Neural cell (in vitro differentiated cells): Measurements from ENCODE around the gene SVOPL. TPM values are rescaled to one million over a fixed set of nuclear protein-coding genes. Genes with fewer than 3 reads are reported as not detected.

ENCODE experiments used
- H2AFZ ChIP-seq: fragments of 200-600, 300-800 bp; sonication (generic), shearing (Covaris generic); 2 replicates; pipeline ENCODE4 v1.6.0; 2014; ENCODE audit warnings: low read depth, mild to moderate bottlenecking, antibody characterized with exemption, low read length, moderate library complexity
- H3F3A ChIP-seq: fragments of 200-600 bp; shearing (Covaris generic); 2 replicates; pipeline ENCODE4 v1.6.1; 2016; ENCODE audit warnings: mild to moderate bottlenecking, moderate library complexity, mixed read lengths, antibody characterized with exemption, low read length; ENCODE audit not compliant: insufficient read depth, poor library complexity, severe bottlenecking
- H3K27ac ChIP-seq: fragments of 200-600, 300-800 bp; sonication (generic), shearing (Covaris generic); 2 replicates; pipeline ENCODE4 v1.5.1; 2014; ENCODE audit warnings: mild to moderate bottlenecking, low read length, moderate library complexity
- H3K27me3 ChIP-seq: fragments of 300-800, 200-600 bp; sonication (generic), shearing (Covaris generic); 2 replicates; pipeline ENCODE4 v1.6.0; 2014; ENCODE audit warnings: mild to moderate bottlenecking, low read depth, low read length, moderate library complexity; ENCODE audit not compliant: insufficient read depth
- H3K36me3 ChIP-seq: fragments of 300-800, 200-600 bp; sonication (generic), shearing (Covaris generic); 2 replicates; pipeline ENCODE4 v1.5.1; 2014; ENCODE audit warnings: mild to moderate bottlenecking, antibody characterized with exemption, low read length, moderate library complexity; ENCODE audit not compliant: insufficient read depth
- H3K4me2 ChIP-seq: fragments of 300-800, 200-600 bp; sonication (generic), shearing (Covaris generic); 2 replicates; pipeline ENCODE4 v1.6.0; 2014; ENCODE audit warnings: mild to moderate bottlenecking, low read length
- H3K4me3 ChIP-seq: fragments of 300-800, 200-600 bp; sonication (generic), shearing (Covaris generic); 2 replicates; pipeline ENCODE4 v1.5.1; 2014; ENCODE audit warnings: mild to moderate bottlenecking, low read length, moderate library complexity
- H3K79me2 ChIP-seq: fragments of 200-600 bp; shearing (Covaris generic); replicated peaks from 2 replicates; pipeline ENCODE4 v1.6.0; 2014; ENCODE audit warnings: mild to moderate bottlenecking, low read length, moderate library complexity; ENCODE audit not compliant: insufficient read depth
- H3K9ac ChIP-seq: fragments of 300-800, 200-600 bp; sonication (generic), shearing (Covaris generic); 2 replicates; pipeline ENCODE4 v1.6.1; 2016; ENCODE audit warnings: mild to moderate bottlenecking, low read length, mixed read lengths
- H3K9me2 ChIP-seq: fragments of 200-600 bp; shearing (Covaris generic); 2 replicates; pipeline ENCODE4 v1.6.1; 2016; ENCODE audit warnings: mild to moderate bottlenecking, low read length, mixed read lengths; ENCODE audit not compliant: insufficient read depth
- H3K9me3 ChIP-seq: fragments of 200-600, 300-800 bp; sonication (generic), shearing (Covaris generic); 2 replicates; pipeline ENCODE4 v1.6.1; 2016; ENCODE audit warnings: mild to moderate bottlenecking, mixed run types, low read length, moderate library complexity, mixed read lengths
- H4K20me1 ChIP-seq: fragments of 200-600 bp; shearing (Covaris generic); 2 replicates; pipeline ENCODE4 v1.6.1; 2016; ENCODE audit warnings: mild to moderate bottlenecking, mixed run types; ENCODE audit not compliant: insufficient read depth
- CTCF ChIP-seq: fragments of 450-650 bp; IDR thresholded peaks from 2 replicates; pipeline ENCODE4 v1.5.1; 2014; ENCODE audit warnings: antibody characterized with exemption, mild to moderate bottlenecking, moderate library complexity; ENCODE audit not compliant: poor library complexity, severe bottlenecking
- EP300 ChIP-seq: fragments of 450-650 bp; conservative IDR thresholded peaks from 2 replicates; pipeline ENCODE4 v1.6.1; 2014; ENCODE audit warnings: antibody characterized with exemption, mild to moderate bottlenecking, moderate library complexity; ENCODE audit not compliant: poor library complexity, severe bottlenecking
- EZH2 ChIP-seq: fragments of 200-600, 300-800 bp; shearing (Covaris generic), sonication (generic); IDR thresholded peaks from 2 replicates; pipeline ENCODE4 v1.6.1; 2014; ENCODE audit warnings: antibody characterized with exemption, low read length, borderline replicate concordance, mild to moderate bottlenecking; ENCODE audit not compliant: insufficient read depth, poor library complexity, severe bottlenecking
- MXI1 ChIP-seq: fragments of 450-650 bp; conservative IDR thresholded peaks from 2 replicates; pipeline ENCODE4 v1.6.1; 2014; ENCODE audit warnings: antibody characterized with exemption, mild to moderate bottlenecking; ENCODE audit not compliant: poor library complexity, severe bottlenecking
- POLR2AphosphoS5 ChIP-seq: IDR thresholded peaks from 2 replicates; pipeline ENCODE4 v1.6.1; 2012
- RAD21 ChIP-seq: fragments of 450-650 bp; conservative IDR thresholded peaks from 2 replicates; pipeline ENCODE4 v1.6.1; 2014; ENCODE audit warnings: antibody characterized with exemption, mild to moderate bottlenecking, moderate library complexity
- SMC3 ChIP-seq: fragments of 450-650 bp; conservative IDR thresholded peaks from 2 replicates; pipeline ENCODE4 v1.6.1; 2014; ENCODE audit warnings: antibody characterized with exemption, mild to moderate bottlenecking, moderate library complexity; ENCODE audit not compliant: poor library complexity
- TAF1 ChIP-seq: IDR thresholded peaks from 2 replicates; pipeline ENCODE4 v1.6.1; 2012; ENCODE audit warnings: low read depth
- polyA plus RNA-seq: library from polyadenylated mRNA; depleted of rRNA; stranded (reverse); fragments of >200 nt; gene quantifications from 2 replicates; pipeline ENCODE4 v1.2.3, GENCODE V29; 2014
- TF ChIP-seq, protein P1 (sequence below): IDR thresholded peaks from 2 replicates; pipeline ENCODE4 v1.6.1; 2012; ENCODE audit warnings: borderline replicate concordance

SVOPL gene
- polyA plus RNA-seq, 1 donor from 2014 or later, result 0.93 TPM

DNA sequence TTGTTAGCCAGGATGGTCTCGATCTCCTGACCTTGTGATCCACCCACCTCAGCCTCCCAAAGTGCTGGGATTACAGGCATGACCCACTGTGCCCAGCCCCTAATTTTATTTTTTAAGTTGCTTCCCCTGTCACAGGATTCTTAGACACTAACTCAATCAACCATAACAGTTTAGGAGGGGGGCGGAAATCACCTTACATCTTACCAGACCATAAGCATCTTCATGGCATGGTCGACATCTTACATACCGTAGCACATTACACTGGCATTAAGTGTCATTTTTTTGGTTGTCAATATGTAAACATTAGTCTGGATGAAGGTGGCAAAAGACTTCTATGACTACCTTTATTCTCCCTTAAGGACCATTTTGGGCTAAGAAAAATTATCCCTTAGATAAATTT, 145.5 kb downstream of the SVOPL start:
- no peaks in the 10 kb centered on the region for H3K27me3 ChIP-seq
- H3K27ac ChIP-seq, result no peak overlapping the region
- H4K20me1 ChIP-seq, result no peaks in the 10 kb centered on the region
- H3K4me2 ChIP-seq, result no peak overlapping the region
- H3K79me2 ChIP-seq, result peaks cover 15% of the 10 kb centered on the region
- TF ChIP-seq EZH2 (no peak), SMC3 (no peak), RAD21 (no peak), TAF1 (no peak), CTCF (no peak), MXI1 (no peak), POLR2AphosphoS5 (no peak), EP300 (no peak)
- TF ChIP-seq, protein P1, sequence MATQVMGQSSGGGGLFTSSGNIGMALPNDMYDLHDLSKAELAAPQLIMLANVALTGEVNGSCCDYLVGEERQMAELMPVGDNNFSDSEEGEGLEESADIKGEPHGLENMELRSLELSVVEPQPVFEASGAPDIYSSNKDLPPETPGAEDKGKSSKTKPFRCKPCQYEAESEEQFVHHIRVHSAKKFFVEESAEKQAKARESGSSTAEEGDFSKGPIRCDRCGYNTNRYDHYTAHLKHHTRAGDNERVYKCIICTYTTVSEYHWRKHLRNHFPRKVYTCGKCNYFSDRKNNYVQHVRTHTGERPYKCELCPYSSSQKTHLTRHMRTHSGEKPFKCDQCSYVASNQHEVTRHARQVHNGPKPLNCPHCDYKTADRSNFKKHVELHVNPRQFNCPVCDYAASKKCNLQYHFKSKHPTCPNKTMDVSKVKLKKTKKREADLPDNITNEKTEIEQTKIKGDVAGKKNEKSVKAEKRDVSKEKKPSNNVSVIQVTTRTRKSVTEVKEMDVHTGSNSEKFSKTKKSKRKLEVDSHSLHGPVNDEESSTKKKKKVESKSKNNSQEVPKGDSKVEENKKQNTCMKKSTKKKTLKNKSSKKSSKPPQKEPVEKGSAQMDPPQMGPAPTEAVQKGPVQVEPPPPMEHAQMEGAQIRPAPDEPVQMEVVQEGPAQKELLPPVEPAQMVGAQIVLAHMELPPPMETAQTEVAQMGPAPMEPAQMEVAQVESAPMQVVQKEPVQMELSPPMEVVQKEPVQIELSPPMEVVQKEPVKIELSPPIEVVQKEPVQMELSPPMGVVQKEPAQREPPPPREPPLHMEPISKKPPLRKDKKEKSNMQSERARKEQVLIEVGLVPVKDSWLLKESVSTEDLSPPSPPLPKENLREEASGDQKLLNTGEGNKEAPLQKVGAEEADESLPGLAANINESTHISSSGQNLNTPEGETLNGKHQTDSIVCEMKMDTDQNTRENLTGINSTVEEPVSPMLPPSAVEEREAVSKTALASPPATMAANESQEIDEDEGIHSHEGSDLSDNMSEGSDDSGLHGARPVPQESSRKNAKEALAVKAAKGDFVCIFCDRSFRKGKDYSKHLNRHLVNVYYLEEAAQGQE, result no peak
- no peaks in the 10 kb centered on the region for H3K9me2 ChIP-seq
- H3K9me3 ChIP-seq, result peaks cover 11% of the 10 kb centered on the region
- H3K36me3 ChIP-seq, result peaks cover 63% of the 10 kb centered on the region
- no peak overlapping the region for H2AFZ ChIP-seq
- no peak overlapping the region for H3K4me3 ChIP-seq
- no peak overlapping the region for H3K9ac ChIP-seq
- H3F3A ChIP-seq, result no peaks in the 10 kb centered on the region

- no peaks in the 10 kb centered on the region for H3K27me3 ChIP-seq
- no peaks in the 10 kb centered on the region for H3K9me2 ChIP-seq
- no peak overlapping the region for H3K4me2 ChIP-seq
- peaks cover 53% of the 10 kb centered on the region for H3K36me3 ChIP-seq
- H2AFZ ChIP-seq, result no peak overlapping the region
- no peak overlapping the region for H3K9ac ChIP-seq
- TF ChIP-seq RAD21 (no peak), POLR2AphosphoS5 (no peak), SMC3 (no peak), CTCF (no peak), MXI1 (no peak), EZH2 (no peak)
- TF ChIP-seq, protein P1, result no peak
- peaks cover 11% of the 10 kb centered on the region for H3K9me3 ChIP-seq
- no peaks in the 10 kb centered on the region for H4K20me1 ChIP-seq
- H3K79me2 ChIP-seq, result peaks cover 10% of the 10 kb centered on the region
- H3K4me3 ChIP-seq, result no peak overlapping the region
- H3F3A ChIP-seq, result no peaks in the 10 kb centered on the region
- H3K27ac ChIP-seq, result no peak overlapping the region
These were observed 146.5 kb downstream of the SVOPL start for GRCh38 chr7:138554674-138555073.
